ENCODE data around the gene EPHB4.

DNA sequence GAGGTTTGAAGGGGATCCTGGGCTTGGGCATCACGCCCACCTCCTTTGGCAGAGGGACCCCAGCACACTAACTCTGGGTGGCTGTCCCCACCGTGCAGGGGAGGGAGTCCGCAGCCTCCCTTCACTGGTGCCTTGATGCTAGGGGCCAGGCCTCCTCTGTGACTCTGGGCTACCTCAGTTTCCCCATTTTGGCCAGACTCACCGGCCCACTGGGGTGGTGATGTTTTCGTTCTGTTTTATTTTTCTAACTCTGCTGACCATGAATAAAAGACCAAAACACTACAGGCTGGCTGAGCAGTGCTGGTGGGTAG lies 39.4 kb upstream of the EPHB4 start:
- TF ChIP-seq, protein P1, sequence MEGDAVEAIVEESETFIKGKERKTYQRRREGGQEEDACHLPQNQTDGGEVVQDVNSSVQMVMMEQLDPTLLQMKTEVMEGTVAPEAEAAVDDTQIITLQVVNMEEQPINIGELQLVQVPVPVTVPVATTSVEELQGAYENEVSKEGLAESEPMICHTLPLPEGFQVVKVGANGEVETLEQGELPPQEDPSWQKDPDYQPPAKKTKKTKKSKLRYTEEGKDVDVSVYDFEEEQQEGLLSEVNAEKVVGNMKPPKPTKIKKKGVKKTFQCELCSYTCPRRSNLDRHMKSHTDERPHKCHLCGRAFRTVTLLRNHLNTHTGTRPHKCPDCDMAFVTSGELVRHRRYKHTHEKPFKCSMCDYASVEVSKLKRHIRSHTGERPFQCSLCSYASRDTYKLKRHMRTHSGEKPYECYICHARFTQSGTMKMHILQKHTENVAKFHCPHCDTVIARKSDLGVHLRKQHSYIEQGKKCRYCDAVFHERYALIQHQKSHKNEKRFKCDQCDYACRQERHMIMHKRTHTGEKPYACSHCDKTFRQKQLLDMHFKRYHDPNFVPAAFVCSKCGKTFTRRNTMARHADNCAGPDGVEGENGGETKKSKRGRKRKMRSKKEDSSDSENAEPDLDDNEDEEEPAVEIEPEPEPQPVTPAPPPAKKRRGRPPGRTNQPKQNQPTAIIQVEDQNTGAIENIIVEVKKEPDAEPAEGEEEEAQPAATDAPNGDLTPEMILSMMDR (IDR thresholded peaks at IDR 0.05; ENCODE audit: low read length), result no peak
- TF ChIP-seq EZH2 (optimal IDR thresholded peaks at IDR 0.05; ENCODE audit: low read depth, low read length), result no peak
- no peak for TF ChIP-seq EZH2phosphoT487 (IDR thresholded peaks at IDR 0.05; ENCODE audit: low read length)

Data from MM.1S (cell line).